ENCODE results near the gene PLCL2.

GRCh38 chr3:16848007-16848406 lies 36.7 kb upstream of the PLCL2 start:
- TF ChIP-seq CTCF (IDR thresholded peaks at IDR 0.05) (no peak), EZH2 (IDR thresholded peaks at IDR 0.05; ENCODE audit: borderline replicate concordance, insufficient read depth, low read depth, low read length, poor library complexity, severe bottlenecking) (no peak)

All from B cell (primary cell).